GM06990 (cell line): ENCODE measurements around the gene CLIC5.

Source experiments
- DNase-seq: peaks from one replicate; pipeline ENCODE4 v3.0.0-alpha.2; 2011; ENCODE audit not compliant: insufficient read length; ENCODE audit errors: extremely low read depth
- H3K27me3 ChIP-seq: replicated peaks from 2 replicates; pipeline ENCODE4 v1.6.0; 2011; ENCODE audit warnings: low read length; ENCODE audit not compliant: control insufficient read depth, insufficient read depth
- H3K36me3 ChIP-seq: 2 replicates; pipeline ENCODE4 v1.5.1; 2011; ENCODE audit warnings: low read length; ENCODE audit not compliant: control insufficient read depth, insufficient read depth
- H3K4me3 ChIP-seq: replicated peaks from 2 replicates; pipeline ENCODE4 v1.5.1; 2011; ENCODE audit warnings: low read depth, mild to moderate bottlenecking, control low read depth, low read length
- CTCF ChIP-seq: IDR thresholded peaks from 2 replicates; pipeline ENCODE4 v1.5.1; 2011; ENCODE audit warnings: low read length, control low read depth, mild to moderate bottlenecking, inconsistent platforms; ENCODE audit not compliant: insufficient read depth, poor library complexity, severe bottlenecking

CLIC5 gene

DNA sequence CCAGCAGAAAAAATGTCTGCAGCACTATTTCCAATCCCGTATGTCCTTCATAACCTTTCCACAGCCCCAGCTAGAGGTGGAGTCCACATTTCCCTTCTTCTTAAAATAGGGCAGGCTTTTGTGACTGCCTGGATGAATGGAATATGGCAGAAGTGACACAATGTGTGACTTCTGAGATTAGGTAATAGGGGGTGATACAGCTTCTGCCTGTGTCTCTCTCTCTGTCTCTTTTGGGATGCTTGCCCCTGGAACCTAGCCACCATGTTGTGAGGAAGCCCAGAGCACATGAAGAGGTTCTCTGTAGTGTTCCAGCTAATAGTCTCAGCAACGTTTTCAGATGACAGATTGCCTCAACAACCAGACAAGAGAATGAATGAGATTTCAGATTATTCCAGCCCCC is 51.4 kb downstream of the CLIC5 start:
- TF ChIP-seq CTCF = no peak
- Histone ChIP-seq H3K36me3 (no peaks in the 10 kb centered on the region), H3K27me3 (no peaks in the 10 kb centered on the region), H3K4me3 (no peak overlapping the region)
- DNase-seq = no peak

GRCh38 chr6:45963896-45964295 is 51.8 kb downstream of the CLIC5 start:
- no peaks in the 10 kb centered on the region for H3K27me3 ChIP-seq
- no peak for DNase-seq
- no peak overlapping the region for H3K4me3 ChIP-seq
- no peak for TF ChIP-seq CTCF
- H3K36me3 ChIP-seq = no peaks in the 10 kb centered on the region

DNA sequence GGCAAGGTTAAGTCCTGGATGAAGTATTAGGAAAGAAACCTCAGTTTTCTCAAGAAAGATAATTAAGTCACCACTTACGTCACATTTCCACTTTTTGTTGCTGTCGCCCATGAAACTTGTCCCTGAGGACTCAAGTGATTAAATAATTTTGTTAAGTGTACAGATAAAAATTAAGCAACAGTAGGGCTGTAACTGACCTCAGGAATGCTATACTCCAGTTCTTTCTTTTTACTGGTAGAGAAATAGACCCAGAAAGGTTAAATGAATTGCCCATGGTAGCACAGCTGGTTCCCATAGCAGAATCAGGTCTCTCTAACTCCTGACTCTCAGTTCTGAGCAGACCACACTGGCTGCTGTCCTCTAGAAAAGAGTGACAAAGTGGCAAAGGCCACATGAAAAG is 54.5 kb downstream of the CLIC5 start:
- TF ChIP-seq CTCF = no peak
- DNase-seq = no peak
- Histone ChIP-seq H3K27me3 (no peaks in the 10 kb centered on the region; the same call in 1 of the 2 replicates), H3K4me3 (no peak overlapping the region), H3K36me3 (no peaks in the 10 kb centered on the region)

DNA sequence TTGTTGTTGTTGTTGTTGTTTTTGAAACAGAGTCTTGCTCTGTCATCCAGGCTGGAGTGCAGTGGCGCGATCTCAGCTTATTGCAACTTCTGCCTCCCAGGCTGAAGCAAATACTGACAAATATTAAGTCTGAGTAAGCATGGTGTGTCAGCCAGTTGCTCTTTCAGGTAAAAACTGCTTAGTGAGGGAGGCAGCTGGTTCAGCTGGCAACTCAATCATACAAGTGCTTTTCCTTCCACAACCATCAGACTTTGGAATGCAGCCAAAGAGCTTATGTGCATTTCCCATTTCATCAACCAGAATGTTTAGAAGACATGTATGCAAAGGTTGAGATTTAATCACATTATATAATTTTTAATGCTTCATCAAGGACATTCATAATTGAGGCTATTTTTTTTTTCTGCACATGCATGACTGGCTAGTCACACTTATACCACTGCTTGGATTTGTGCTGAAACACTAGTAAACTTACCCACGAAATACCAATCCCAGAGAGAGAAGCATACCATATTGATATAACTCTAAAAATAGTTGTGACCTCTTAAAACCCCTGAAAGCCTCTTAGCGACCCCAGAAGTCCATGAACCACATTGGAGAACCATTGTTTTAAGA is 56.0 kb downstream of the CLIC5 start:
- no peak for DNase-seq

GRCh38 chr6:45956663-45957062 is 59.0 kb downstream of the CLIC5 start:
- Histone ChIP-seq H3K27me3 (no peaks in the 10 kb centered on the region; the same call in 1 of the 2 replicates), H3K36me3 (no peaks in the 10 kb centered on the region), H3K4me3 (no peak overlapping the region)
- no peak for DNase-seq
- no peak for TF ChIP-seq CTCF

More for the DNA sequence above, 56.0 kb downstream of the CLIC5 start:
- Histone ChIP-seq H3K36me3 (no peaks in the 10 kb centered on the region), H3K4me3 (no peak overlapping the region), H3K27me3 (no peaks in the 10 kb centered on the region; the same call in 1 of the 2 replicates)
- TF ChIP-seq CTCF = no peak

DNA sequence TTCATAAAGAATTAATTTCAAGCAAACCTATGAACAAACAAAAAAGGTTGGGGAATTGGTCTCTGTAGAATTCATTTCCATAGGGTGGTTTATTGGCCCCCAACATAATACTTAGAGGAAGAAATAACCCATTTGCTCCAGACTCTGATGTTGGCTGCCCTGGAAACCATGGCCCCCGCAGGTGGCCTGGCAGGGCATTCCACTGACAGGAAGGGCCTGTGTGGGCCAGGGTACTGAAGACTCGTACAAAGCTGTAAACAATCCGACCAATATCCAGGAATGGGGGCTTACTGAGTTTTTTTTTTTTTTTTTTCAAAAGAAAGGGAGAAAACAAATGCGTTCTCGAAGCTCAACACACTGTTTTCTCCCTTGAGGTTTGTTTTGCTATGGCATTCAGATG is 59.5 kb downstream of the CLIC5 start:
- no peak overlapping the region for H3K4me3 ChIP-seq
- DNase-seq = no peak

More for the DNA sequence above, 59.5 kb downstream of the CLIC5 start:
- H3K36me3 ChIP-seq = no peaks in the 10 kb centered on the region
- no peak for TF ChIP-seq CTCF
- no peaks in the 10 kb centered on the region; the same call in 1 of the 2 replicates for H3K27me3 ChIP-seq
